HEK293 (cell line): Measurements from ENCODE around the gene ARHGAP28.

ENCODE experiments used
- CTCF ChIA-PET: fragments of 350-600 bp; formaldehyde crosslinking; extraction: SDS; loops from one replicate; lab custom pipeline; 2021; ENCODE audit warnings: antibody characterized with exemption; lab: Yijun Ruan, JAX
- POLR2A ChIA-PET: fragments of 300-600 bp; formaldehyde crosslinking; extraction: SDS; loops from one replicate; lab custom pipeline; 2020; ENCODE audit warnings: antibody characterized with exemption, inconsistent platforms; lab: Yijun Ruan, JAX
- H3K27ac ChIP-seq: fragments of 200-500 bp; sonication (Bioruptor generic); 2 replicates; pipeline ENCODE4 v1.5.1; 2014; ENCODE audit warnings: low read depth, low read length, control low read depth, inconsistent platforms; ENCODE audit errors: extremely low read depth
- H3K36me3 ChIP-seq, 2 experiments: fragments of 200-500 bp in 1 of 2; sonication (Bioruptor generic) in 1 of 2; 1 replicate in 1 of 2; 2 replicates in 1 of 2; pipeline ENCODE4 v1.5.1; 2014 to 2017; ENCODE audit warnings: inconsistent platforms in 2 of 2, low read length in 2 of 2; ENCODE audit not compliant: control insufficient read depth in 2 of 2, insufficient read depth in 1 of 2
- H3K4me1 ChIP-seq: fragments of 200-500 bp; sonication (Bioruptor generic); 2 replicates; pipeline ENCODE4 v1.5.1; 2014; ENCODE audit warnings: mild to moderate bottlenecking, low read length, inconsistent platforms; ENCODE audit not compliant: control insufficient read depth, insufficient read depth
- H3K4me3 ChIP-seq: 2 replicates; pipeline ENCODE4 v1.5.1; 2011; ENCODE audit warnings: low read depth, mild to moderate bottlenecking, control low read depth, low read length, moderate library complexity
- H3K9me3 ChIP-seq: fragments of 200-500 bp; sonication (Bioruptor generic); 2 replicates; pipeline ENCODE4 v1.5.1; 2014; ENCODE audit warnings: low read depth, low read length, inconsistent platforms; ENCODE audit not compliant: control insufficient read depth, insufficient read depth
- EGR2 ChIP-seq: fragments of 450-650 bp; formaldehyde crosslinking; IDR thresholded peaks from 2 replicates; pipeline ENCODE4 v1.5.1; 2016; ENCODE audit warnings: low read depth, missing biosample characterization, missing genetic modification characterization
- MZF1 ChIP-seq: fragments of 450-650 bp; formaldehyde crosslinking; IDR thresholded peaks from 2 replicates; pipeline ENCODE4 v1.5.1; 2017; ENCODE audit warnings: missing biosample characterization, missing genetic modification characterization, borderline replicate concordance
- PRDM1 ChIP-seq: fragments of 450-650 bp; formaldehyde crosslinking; IDR thresholded peaks from 2 replicates; pipeline ENCODE4; 2016; ENCODE audit warnings: missing biosample characterization, missing genetic modification characterization
- RBAK ChIP-seq: fragments of 450-650 bp; formaldehyde crosslinking; IDR thresholded peaks from 2 replicates; pipeline ENCODE4 v1.5.1; 2016; ENCODE audit warnings: missing biosample characterization, missing genetic modification characterization
- TRIM28 ChIP-seq: IDR thresholded peaks from 2 replicates; pipeline ENCODE4 v1.6.1; 2011; ENCODE audit warnings: low read length, control low read depth, borderline replicate concordance
- ZBTB1 ChIP-seq: fragments of 450-650 bp; formaldehyde crosslinking; IDR thresholded peaks from 2 replicates; pipeline ENCODE4 v1.5.1; 2016; ENCODE audit warnings: missing biosample characterization, missing genetic modification characterization
- ZBTB26 ChIP-seq: fragments of 450-650 bp; formaldehyde crosslinking; optimal IDR thresholded peaks from 2 replicates; pipeline ENCODE3; 2016; ENCODE audit warnings: missing biosample characterization, mild to moderate bottlenecking, missing genetic modification characterization
- ZFHX2 ChIP-seq: fragments of 450-650 bp; formaldehyde crosslinking; conservative IDR thresholded peaks from 2 replicates; pipeline ENCODE4 v1.5.1; 2016; ENCODE audit warnings: missing biosample characterization, missing genetic modification characterization
- ZFP3 ChIP-seq: fragments of 450-650 bp; formaldehyde crosslinking; IDR thresholded peaks from 2 replicates; pipeline ENCODE4 v1.5.1; 2016; ENCODE audit warnings: low read depth, missing biosample characterization, missing genetic modification characterization
- ZFP37 ChIP-seq: fragments of 450-650 bp; formaldehyde crosslinking; IDR thresholded peaks from 2 replicates; pipeline ENCODE4 v1.5.1; 2016; ENCODE audit warnings: missing biosample characterization, missing genetic modification characterization
- ZNF112 ChIP-seq: fragments of 450-650 bp; formaldehyde crosslinking; IDR thresholded peaks from 2 replicates; pipeline ENCODE4 v1.5.0; 2017; ENCODE audit warnings: missing biosample characterization, missing genetic modification characterization
- ZNF133 ChIP-seq: fragments of 450-650 bp; formaldehyde crosslinking; IDR thresholded peaks from 2 replicates; pipeline ENCODE4 v1.5.1; 2016; ENCODE audit warnings: missing biosample characterization, missing genetic modification characterization
- ZNF140 ChIP-seq: fragments of 450-650 bp; formaldehyde crosslinking; IDR thresholded peaks from 2 replicates; pipeline ENCODE4 v1.5.1; 2016; ENCODE audit warnings: missing biosample characterization, missing genetic modification characterization
- ZNF19 ChIP-seq: fragments of 450-650 bp; formaldehyde crosslinking; IDR thresholded peaks from 2 replicates; pipeline ENCODE4; 2016; ENCODE audit warnings: missing biosample characterization, missing genetic modification characterization, low read depth
- ZNF221 ChIP-seq: fragments of 450-650 bp; formaldehyde crosslinking; IDR thresholded peaks from 2 replicates; pipeline ENCODE4 v1.5.1; 2017; ENCODE audit warnings: missing biosample characterization, missing genetic modification characterization, borderline replicate concordance
- ZNF223 ChIP-seq: fragments of 450-650 bp; formaldehyde crosslinking; IDR thresholded peaks from 2 replicates; pipeline ENCODE4 v1.5.1; 2016; ENCODE audit warnings: missing biosample characterization, missing genetic modification characterization
- ZNF24 ChIP-seq: fragments of 450-650 bp; formaldehyde crosslinking; IDR thresholded peaks from 2 replicates; pipeline ENCODE4 v1.5.1; 2016; ENCODE audit warnings: missing biosample characterization, missing genetic modification characterization
- ZNF341 ChIP-seq: fragments of 450-650 bp; formaldehyde crosslinking; IDR thresholded peaks from 2 replicates; pipeline ENCODE4; 2016; ENCODE audit warnings: low read depth, missing biosample characterization, missing genetic modification characterization
- ZNF350 ChIP-seq: fragments of 450-650 bp; formaldehyde crosslinking; IDR thresholded peaks from 2 replicates; pipeline ENCODE4 v1.5.0; 2017; ENCODE audit warnings: missing biosample characterization, mild to moderate bottlenecking, missing genetic modification characterization
- ZNF433 ChIP-seq: fragments of 450-650 bp; formaldehyde crosslinking; IDR thresholded peaks from 2 replicates; pipeline ENCODE4 v1.5.1; 2016; ENCODE audit warnings: missing biosample characterization, missing genetic modification characterization, low read depth
- ZNF48 ChIP-seq: fragments of 450-650 bp; formaldehyde crosslinking; IDR thresholded peaks from 2 replicates; pipeline ENCODE4 v1.5.1; 2016; ENCODE audit warnings: missing biosample characterization, missing genetic modification characterization
- ZNF501 ChIP-seq: fragments of 450-650 bp; formaldehyde crosslinking; IDR thresholded peaks from 2 replicates; pipeline ENCODE4 v1.5.1; 2016; ENCODE audit warnings: missing biosample characterization, missing genetic modification characterization
- ZNF629 ChIP-seq: fragments of 450-650 bp; formaldehyde crosslinking; IDR thresholded peaks from 2 replicates; pipeline ENCODE4 v1.5.1; 2017; ENCODE audit warnings: missing biosample characterization, missing genetic modification characterization
- ZNF654 ChIP-seq: fragments of 450-650 bp; formaldehyde crosslinking; IDR thresholded peaks from 2 replicates; pipeline ENCODE4 v1.5.1; 2016; ENCODE audit warnings: low read depth, missing biosample characterization, missing genetic modification characterization
- ZNF747 ChIP-seq: fragments of 450-650 bp; formaldehyde crosslinking; IDR thresholded peaks from 2 replicates; pipeline ENCODE4 v1.5.1; 2016; ENCODE audit warnings: missing biosample characterization, missing genetic modification characterization
- ZNF792 ChIP-seq: fragments of 450-650 bp; formaldehyde crosslinking; IDR thresholded peaks from 2 replicates; pipeline ENCODE4 v1.5.1; 2016; ENCODE audit warnings: missing biosample characterization, missing genetic modification characterization
- ZNF843 ChIP-seq: fragments of 450-650 bp; formaldehyde crosslinking; IDR thresholded peaks from 2 replicates; pipeline ENCODE4 v1.5.1; 2016; ENCODE audit warnings: missing biosample characterization, missing genetic modification characterization
- ZSCAN30 ChIP-seq: fragments of 450-650 bp; IDR thresholded peaks from 2 replicates; pipeline ENCODE4 v1.5.1; 2018; ENCODE audit warnings: missing biosample characterization, mild to moderate bottlenecking, missing genetic modification characterization, moderate library complexity
- ZXDB ChIP-seq: fragments of 450-650 bp; formaldehyde crosslinking; IDR thresholded peaks from 2 replicates; pipeline ENCODE4 v1.5.1; 2016; ENCODE audit warnings: missing biosample characterization, missing genetic modification characterization
- TF ChIP-seq, protein P1 (sequence below): fragments of 450-650 bp; formaldehyde crosslinking; IDR thresholded peaks from 2 replicates; pipeline ENCODE4 v1.5.1; 2017; ENCODE audit warnings: missing biosample characterization, missing genetic modification characterization

ARHGAP28 gene

GRCh38 chr18:6682437-6683111 lies 46.9 kb upstream of the ARHGAP28 start (continued):
- TF ChIP-seq ZFP3 (tag by site-specific recombination) (no peak), ZNF350 (tag by site-specific recombination) (no peak), ZBTB1 (tag by site-specific recombination) (no peak), ZNF654 (no peak), ZNF19 (no peak), ZNF433 (tag by site-specific recombination) (no peak)
- TF ChIP-seq, protein P1, sequence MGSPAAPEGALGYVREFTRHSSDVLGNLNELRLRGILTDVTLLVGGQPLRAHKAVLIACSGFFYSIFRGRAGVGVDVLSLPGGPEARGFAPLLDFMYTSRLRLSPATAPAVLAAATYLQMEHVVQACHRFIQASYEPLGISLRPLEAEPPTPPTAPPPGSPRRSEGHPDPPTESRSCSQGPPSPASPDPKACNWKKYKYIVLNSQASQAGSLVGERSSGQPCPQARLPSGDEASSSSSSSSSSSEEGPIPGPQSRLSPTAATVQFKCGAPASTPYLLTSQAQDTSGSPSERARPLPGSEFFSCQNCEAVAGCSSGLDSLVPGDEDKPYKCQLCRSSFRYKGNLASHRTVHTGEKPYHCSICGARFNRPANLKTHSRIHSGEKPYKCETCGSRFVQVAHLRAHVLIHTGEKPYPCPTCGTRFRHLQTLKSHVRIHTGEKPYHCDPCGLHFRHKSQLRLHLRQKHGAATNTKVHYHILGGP = no peak

DNA sequence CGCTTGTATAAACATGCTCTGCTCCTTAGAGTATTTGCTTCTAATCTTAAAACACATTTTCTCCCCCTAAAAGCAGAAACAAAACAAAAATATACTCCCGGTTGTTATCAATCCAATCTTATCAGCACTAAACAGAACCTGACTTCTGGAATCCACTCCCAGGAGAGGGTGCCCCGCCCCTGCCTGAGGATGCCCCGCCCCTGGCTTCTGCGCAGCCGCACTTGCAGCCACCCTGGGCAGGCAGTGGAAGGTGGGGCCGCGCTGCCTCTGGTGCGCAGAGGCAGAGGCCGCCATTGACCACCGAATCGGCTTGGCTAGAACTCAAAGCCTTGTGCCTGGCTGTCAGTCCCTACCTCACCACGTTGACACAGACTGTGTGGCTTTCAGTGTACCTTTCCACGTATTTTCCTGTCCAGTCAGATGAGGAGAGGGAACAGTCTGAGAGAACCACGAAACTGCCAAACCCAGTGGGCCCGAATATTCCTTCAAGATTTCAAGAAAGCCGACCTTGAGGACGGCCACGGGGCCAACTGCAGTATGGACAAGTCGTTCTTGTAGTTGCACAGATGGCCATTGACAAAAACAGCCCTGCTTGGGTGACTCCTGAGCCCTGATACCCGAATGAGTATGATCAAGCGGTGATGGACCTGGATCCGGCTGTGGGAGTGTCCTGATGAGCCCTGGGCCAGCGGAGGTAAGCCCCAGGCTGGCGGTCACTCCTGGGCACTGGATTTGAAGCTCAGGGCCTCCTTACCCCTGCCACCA lies 46.2 kb upstream of the ARHGAP28 start:
- CTCF ChIA-PET = no interaction called here
- POLR2A ChIA-PET = no interaction called here
- H3K27ac ChIP-seq = no peak overlapping the region
- H3K9me3 ChIP-seq = no peaks in the 10 kb centered on the region
- H3K4me1 ChIP-seq = no peaks in the 10 kb centered on the region
- no peaks in the 10 kb centered on the region for H3K36me3 ChIP-seq
- H3K4me3 ChIP-seq = no peak overlapping the region
- TF ChIP-seq ZNF629 (tag by site-specific recombination) = no peak
- no peak for TF ChIP-seq RBAK (tag by site-specific recombination)
- TF ChIP-seq ZNF747 (tag by site-specific recombination) = no peak
- TF ChIP-seq, all 188 proteins: peak for 0

DNA sequence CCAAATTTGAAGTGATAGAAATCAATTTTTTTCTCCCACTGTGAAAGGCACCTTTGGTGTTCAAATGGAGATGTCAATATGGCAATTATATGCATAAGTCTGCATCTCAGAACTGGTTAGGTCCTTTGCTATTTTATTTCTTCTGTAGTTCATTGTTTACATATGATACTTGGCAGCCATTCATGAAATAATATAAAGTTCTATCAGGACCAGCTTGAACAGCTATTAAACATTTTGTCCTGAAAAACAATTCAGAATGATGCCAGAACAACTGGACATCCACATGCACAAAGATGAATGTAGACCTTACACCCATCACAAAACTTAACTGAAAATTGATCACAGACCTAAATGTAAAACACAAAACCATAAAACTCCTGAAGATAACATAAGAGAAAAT lies 41.8 kb upstream of the ARHGAP28 start:
- no peaks in the 10 kb centered on the region for H3K9me3 ChIP-seq
- CTCF ChIA-PET = no interaction called here
- H3K4me3 ChIP-seq = no peak overlapping the region
- no peaks in the 10 kb centered on the region for H3K4me1 ChIP-seq
- POLR2A ChIA-PET = no interaction called here
- TF ChIP-seq ZNF48 (no peak), ZNF112 (no peak)
- H3K27ac ChIP-seq = no peak overlapping the region
- no peaks in the 10 kb centered on the region for H3K36me3 ChIP-seq

GRCh38 chr18:6708890-6709289 lies 20.6 kb upstream of the ARHGAP28 start:
- TF ChIP-seq ZNF501 (tag by site-specific recombination) (no peak), ZNF24 (no peak), ZNF19 (no peak), ZXDB (tag by site-specific recombination) (no peak), TRIM28 (no peak), ZNF843 (tag by site-specific recombination) (no peak), ZNF223 (tag by site-specific recombination) (no peak), ZSCAN30 (tag by site-specific recombination) (no peak), ZFHX2 (tag by site-specific recombination) (no peak), PRDM1 (tag by site-specific recombination) (no peak), ZNF792 (no peak), ZNF341 (no peak), ZNF221 (tag by site-specific recombination) (no peak), EGR2 (tag by site-specific recombination) (no peak), ZBTB26 (tag by site-specific recombination) (no peak), ZNF140 (tag by site-specific recombination) (no peak), MZF1 (tag by site-specific recombination) (no peak), ZFP37 (tag by site-specific recombination) (no peak), ZNF133 (no peak)
- Histone ChIP-seq H3K27ac (no peak overlapping the region), H3K4me3 (no peak overlapping the region), H3K9me3 (no peaks in the 10 kb centered on the region), H3K4me1 (no peaks in the 10 kb centered on the region), H3K36me3 (no peaks in the 10 kb centered on the region)
- ChIA-PET CTCF (no interaction called here), POLR2A (no interaction called here)
